NCI-H82 treated with DMSO at 0.1 percent for 48 hours (cell line): ENCODE results near the gene FMNL3.
"Not testable (repeated sequence)": the region's sequence is repeated elsewhere in the genome, so short reads cannot be mapped to it uniquely, and the experiment has no call there.

Source experiments
- DNase-seq: peaks from one replicate; lab custom pipeline; 2025; ENCODE audit not compliant: unreplicated experiment; lab: John Stamatoyannopoulos, UW

FMNL3 gene, protein sequence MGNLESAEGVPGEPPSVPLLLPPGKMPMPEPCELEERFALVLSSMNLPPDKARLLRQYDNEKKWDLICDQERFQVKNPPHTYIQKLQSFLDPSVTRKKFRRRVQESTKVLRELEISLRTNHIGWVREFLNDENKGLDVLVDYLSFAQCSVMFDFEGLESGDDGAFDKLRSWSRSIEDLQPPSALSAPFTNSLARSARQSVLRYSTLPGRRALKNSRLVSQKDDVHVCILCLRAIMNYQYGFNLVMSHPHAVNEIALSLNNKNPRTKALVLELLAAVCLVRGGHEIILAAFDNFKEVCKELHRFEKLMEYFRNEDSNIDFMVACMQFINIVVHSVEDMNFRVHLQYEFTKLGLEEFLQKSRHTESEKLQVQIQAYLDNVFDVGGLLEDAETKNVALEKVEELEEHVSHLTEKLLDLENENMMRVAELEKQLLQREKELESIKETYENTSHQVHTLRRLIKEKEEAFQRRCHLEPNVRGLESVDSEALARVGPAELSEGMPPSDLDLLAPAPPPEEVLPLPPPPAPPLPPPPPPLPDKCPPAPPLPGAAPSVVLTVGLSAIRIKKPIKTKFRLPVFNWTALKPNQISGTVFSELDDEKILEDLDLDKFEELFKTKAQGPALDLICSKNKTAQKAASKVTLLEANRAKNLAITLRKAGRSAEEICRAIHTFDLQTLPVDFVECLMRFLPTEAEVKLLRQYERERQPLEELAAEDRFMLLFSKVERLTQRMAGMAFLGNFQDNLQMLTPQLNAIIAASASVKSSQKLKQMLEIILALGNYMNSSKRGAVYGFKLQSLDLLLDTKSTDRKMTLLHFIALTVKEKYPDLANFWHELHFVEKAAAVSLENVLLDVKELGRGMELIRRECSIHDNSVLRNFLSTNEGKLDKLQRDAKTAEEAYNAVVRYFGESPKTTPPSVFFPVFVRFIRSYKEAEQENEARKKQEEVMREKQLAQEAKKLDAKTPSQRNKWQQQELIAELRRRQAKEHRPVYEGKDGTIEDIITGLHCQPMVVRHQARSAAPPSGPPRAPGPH

DNA sequence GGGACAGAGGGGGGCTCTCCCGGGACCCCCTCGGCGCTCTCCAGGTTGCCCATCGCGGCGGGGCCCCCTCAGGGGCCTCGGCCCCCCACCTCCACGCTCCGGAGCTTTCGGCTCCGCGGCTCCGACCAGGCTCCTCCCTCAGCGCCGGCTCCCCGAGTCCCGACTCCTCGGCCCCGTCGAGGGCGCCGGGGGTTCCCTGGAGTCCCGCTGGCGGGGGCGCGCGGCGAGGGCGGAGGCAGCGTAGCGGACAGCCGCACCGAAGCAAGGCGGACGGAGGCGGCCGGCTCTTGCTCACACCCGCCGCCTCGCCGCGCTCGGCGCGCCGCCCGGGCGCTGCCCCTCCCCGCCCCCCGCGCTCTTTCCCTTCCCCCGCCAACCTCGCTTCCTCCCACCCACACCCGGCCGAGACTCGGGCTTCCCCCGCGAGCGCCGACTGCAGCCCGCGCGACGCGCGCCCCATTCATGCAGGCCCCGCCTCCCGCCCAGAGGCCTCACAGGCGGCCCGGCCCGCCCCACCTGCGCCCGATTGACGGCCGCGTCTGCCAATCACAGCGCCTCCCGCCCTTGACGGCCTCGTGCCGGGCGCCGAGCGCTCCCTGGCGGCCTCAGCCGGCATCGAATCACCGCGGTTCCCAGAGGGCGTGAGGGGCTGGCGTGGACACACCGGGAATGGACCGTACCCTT is at the start of gene FMNL3:
FMNL3 (minus strand) TSS at position 278 of the 684 bp plus-strand sequence; CDS start at position 53, 225 bp downstream.
- DNase-seq, result peak; percentile 71

DNA sequence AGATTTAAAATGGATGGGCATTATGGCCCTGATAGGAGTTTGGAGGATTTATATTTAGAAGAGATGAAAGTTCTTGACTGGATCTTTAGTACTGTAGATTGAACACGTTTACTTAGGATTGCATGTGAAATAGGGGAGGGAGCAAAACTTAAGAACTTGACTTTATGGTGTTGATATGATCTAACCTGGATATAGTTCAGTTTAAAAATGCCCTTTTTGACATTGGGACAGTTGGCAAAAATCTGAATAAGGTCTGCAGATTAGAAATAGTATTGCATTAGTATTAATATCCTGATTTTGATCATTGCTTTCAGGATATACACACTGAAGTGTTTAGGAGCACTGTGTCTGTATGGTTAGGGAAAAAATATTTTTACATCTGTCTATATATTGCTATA is 43.8 kb upstream of the FMNL3 start:
- DNase-seq, result no peak

DNA sequence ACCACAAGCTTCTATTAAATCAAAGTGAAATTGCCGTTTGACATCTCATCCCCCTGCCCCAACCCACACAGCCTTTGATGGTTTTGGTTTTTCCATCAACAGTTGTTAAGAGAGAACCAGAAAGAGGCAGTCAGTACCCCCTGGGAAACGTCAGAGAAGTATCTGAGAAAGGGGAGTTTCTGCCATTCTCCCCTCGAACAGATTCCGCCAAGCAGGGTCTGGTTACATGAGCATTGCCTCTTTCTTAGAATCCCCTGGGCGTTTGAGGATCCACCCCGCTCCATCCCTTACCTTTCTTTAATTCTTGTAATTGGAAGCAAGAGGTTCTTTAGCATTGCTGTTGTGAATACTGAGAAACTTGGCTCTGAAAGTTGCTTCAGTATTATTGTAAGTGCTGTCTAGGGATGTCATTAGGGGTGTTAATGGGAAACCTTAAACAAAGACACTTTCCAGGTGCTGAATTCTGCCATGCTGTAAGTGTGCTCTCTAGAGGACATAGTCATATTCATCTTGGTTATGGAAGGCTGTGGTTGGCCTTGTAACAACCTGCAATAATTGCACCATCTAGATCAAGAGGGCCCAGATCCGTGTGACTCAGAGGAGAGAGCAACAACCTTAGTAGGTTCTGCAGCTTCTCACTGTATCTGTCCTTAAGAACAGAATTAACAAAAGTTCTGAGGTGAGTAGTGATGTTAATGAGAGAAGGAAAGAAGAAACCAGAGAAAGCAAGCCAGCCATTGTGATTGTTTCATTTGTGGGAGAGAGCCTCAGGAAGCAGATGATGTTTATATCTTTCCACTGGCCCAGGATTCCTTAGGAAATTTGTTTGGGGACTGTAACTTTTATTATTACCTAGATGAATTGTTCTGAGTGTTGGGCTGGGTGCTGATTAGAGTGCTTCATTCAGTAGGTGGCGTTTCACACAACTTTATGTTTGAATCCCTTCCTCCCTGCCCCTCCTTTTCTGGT is 43.1 kb upstream of the FMNL3 start:
- no peak for DNase-seq

DNA sequence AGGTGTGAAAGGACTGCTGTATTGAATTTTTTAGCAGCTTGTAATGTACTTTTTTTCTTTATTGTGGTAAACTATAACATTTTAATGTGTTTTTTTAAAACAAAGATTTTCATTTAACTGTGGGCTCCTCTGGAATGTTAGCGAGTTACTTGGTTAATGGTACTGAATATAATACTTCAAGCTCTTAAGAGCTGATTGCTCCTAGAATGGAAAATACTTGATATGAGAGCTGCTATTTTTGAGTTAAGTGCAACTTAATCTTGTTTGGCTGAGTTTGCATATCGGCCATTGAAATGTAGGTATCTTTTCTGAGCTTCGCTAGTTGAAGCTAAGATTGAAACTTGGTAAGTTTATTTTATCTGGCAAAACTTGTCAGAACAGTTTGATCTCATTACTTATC is 41.6 kb upstream of the FMNL3 start:
- DNase-seq, result no peak

DNA sequence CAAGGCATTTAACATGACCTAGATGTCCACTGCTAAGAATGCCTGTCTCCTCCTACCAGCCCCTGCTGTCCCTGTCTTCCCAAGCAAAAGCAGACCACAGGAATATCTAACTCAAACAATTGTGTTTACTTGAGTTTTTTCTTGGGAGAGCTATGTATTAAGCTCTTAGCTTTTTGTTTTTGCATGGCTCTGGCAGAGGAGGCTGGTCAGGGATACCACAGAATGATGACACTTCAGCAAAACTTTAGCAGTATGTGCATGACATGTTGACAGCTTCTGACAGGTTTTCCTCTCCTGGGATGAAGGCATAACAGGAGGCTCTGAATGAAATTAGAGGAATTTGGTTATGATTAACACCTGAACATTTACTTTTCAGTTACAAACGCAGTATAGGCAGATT is 41.1 kb upstream of the FMNL3 start:
- DNase-seq, result no peak

DNA sequence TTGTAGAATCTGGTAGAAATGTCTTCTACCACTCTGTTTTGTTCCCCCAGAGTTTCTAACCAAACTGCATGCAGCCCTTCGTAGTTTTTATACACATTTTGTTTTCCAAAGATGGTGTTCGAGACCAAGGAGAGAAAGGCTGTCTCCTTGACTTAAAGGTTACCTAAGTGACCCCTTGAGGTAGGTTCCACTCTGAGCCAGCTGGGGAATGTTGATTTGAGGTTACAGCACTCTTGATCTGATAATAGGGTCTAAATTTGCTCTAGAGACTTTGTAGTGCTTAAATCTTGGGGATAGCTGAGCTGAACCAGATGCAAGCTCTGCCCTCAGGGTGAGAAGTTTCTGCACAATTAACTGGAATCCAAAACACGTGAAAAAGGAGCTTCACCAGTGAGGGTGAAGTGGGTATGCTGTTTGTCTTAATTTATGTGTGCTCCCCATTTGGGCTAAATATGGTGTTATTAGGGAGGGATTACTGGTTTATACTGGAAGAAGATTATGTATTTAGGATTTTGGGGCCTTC is 37.2 kb upstream of the FMNL3 start:
- DNase-seq, result peak; percentile 63

DNA sequence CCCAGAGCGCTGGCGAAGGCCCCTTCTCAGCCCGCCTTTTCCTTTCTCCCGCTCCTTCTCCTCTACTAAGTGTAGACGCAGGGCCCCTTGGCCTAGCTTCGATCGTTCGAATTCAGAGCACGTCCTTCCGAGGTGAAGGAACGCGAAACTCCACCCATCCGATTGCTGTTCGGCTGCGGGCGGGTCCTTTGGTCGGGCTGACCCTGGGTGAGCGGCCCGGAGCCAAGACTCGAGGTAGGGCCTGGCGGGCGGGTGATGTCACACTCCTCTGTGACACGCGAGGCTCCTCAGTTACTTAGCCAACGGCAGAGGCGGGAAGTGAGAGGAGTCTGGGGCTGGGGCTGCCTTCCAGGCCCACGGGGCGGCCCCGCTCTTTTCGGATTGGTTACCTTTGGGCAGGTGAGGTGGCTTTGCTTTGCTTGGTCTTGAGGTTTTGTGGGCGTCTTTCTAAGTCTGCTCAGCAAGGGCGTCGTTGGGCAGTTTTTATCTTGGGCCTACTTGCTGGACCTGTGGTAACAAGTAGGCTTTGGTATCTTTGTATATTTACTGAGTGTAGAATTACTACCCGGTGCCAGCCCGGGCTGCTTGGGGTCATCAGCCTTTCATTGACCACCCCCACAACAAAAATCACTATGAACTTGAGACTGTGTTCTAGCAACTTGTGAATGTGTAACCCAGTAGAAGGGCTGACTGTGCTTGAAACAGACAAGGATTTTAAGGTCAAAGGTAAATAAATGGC is 34.8 kb upstream of the FMNL3 start:
- no peak for DNase-seq

DNA sequence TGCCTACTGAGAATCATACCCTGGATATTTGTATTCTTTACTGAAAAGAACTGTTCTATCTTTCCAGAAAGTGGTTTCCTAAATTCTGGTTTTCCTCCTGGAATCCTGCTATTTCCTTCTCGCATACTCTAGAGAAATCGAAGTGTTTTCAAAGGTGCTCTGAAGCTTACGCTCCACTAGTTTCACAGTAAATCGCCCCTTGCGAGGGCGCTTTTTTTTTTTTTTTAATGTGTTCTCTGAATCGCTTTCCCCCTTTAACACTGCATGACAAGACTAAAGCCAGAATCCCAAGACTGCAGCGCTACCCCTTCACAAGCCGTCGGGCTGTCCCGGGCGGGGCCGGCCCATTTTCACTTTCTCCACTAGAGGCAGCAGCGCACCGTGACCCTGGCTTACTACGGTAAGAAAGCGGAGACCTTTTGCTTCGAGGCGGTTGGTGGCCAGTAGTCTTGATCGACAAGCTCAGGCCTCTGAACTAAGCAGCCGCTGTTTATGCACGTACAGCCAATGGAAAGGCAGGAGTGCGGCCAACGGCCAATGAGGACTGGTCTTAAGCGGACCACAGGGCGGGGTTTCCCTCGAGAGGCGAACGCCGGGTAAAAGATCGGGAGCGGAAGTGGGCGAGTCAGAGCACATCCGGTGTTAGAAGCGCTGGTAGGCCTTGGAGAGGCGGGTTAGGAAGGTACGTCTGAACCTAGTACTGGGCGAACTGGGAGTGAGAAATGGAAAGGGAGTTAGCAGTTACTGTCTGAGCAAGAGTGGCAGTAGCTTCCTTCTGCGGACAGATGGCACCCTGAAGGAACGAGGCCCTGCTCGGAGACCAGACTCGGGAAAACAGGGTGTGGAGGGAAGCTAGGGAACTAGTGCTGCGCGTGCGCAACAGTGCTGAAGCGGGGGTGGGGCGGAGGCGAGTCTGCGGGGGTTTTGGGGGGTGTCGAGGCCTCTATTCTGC is 34.0 kb upstream of the FMNL3 start, which contains the start of gene TMBIM6:
TMBIM6 (plus strand) TSS at position 628 of the 952 bp plus-strand sequence. CDS start 10,937 bp downstream, outside the sequence.
- DNase-seq, result peak; percentile 100

DNA sequence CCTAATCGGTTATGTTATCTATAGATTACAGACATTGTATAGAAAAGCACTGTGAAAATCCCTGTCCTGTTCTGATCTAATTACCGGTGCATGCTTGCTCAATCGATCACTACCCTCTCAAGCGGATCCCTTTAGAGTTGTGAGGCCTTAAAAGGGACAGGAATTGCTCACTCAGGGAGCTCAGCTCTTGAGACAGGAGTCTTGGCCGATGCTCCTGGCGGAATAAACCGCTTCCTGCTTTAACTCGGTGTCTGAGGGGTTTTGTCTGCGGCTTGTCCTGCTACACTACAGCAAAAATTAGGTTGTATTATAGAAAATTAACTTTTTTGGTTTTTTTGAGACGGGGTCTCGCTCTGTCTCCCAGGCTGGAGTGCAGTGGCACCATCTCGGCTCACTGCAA is 33.1 kb upstream of the FMNL3 start:
- DNase-seq, result not testable (repeated sequence)

DNA sequence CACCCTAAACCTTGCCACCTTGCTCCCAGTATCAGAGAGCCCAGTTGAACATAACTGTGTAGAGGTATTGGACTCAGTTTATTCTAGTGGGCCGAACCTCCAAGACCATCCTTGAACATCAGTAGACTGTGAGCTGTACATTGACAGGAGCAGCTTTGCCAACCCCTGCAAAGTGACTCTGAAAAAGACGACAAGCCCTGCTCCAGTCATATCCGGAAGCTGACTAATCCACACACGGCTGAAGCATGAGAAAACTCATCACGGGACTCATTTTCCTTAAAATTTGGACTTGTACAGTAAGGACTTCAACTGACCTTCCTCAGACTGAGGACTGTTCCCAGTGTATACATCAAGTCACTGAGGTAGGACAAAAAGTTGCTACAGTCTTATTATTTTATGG is 31.5 kb upstream of the FMNL3 start:
- DNase-seq, result not testable (repeated sequence)

DNA sequence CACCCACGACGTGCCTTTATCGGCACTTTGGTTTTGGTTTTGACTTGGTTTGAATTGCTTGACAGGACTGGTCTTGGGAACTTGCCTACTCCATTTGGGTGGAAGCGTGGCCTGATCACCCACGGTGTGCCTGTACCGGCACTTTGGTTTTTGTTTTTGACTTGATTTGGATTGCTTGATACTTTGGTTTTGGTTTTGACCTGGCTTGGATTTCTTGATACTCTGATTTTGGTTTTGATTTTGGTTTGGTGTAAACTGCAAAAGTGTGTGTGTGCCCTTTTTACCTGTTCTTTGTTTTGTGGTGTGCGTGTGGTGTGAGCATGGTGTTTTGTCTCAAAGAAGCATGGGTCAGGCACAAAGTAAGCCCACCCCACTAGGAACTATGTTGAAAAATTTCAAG is 27.7 kb upstream of the FMNL3 start:
- not testable (repeated sequence) for DNase-seq

DNA sequence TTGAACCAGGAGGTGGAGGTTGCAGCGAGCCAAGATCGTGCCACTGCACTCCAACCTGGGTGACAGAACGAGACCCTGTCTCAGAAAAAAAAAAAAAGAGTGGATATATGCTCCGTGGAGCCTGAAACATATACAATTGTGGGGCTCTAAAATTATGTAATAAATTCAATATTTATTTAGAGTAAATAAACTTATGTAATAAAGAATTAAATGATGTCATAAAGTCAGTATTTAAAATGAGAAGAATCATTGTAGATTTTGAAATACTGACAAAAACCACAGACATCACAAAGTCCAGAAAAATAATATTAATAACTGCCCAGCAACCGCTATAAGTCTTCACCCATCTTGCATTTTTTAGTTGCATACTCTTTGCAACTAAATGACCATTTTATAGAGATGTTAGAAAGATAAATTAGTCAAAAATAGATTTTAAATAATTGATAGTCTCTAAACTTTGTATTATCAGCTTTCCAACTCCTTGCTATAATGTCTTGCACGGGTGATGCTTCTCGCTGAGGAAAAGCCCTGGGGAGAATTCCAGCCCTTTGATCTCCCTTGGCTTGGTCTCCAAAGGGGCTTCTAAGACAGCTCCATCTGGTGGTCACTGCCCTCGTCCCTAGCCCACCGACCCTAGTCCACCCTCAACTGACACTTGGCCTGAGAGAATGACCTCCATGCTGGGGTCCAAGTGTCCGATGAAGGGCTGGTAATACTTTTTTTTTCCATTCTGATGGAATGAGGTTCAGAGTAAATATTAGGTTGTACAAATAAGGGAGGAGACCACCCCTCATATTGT is 26.2 kb upstream of the FMNL3 start:
- no peak for DNase-seq

DNA sequence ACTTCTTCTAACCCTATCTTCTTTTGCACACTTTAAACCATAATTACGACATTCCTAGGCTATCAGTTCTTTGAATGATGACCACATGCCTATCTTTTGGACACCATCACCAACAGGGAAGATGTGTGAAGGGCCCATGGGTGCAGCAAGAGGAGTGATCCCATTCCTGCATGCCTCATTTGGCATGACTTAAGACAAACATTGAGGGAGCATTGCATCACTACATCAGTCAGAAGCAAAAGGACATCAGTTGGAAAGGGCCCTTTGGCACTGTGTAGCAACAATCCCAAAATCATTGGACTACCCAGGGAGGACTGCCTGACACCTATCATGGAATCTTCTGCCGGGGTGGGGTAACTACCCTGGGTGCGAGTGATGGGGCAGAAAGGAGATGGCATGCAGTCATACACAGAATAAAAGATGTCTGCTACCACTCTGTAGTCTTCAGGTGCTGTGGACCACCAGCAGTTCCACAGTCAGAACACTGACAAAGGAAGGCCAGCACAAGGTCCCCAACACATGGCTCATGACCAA is 23.4 kb upstream of the FMNL3 start:
- no peak for DNase-seq

DNA sequence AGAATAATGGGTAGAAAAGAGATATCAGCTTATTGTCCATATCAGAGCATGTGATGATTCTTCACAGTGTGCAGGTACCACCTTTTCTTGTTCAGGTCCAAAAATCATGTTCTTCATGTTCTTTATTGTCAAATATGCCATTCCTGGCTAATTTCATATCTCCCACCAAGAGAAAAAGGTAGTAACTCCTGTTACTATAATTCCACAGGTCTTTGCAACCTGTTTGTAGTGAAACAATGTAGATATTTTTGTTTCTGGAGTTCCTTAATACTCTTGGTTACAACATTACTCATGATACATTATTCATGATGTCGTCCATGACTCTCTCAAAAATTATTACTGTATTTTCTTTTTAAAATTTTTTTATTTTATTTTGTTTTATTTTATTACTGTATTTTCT is 22.8 kb upstream of the FMNL3 start:
- DNase-seq, result no peak

DNA sequence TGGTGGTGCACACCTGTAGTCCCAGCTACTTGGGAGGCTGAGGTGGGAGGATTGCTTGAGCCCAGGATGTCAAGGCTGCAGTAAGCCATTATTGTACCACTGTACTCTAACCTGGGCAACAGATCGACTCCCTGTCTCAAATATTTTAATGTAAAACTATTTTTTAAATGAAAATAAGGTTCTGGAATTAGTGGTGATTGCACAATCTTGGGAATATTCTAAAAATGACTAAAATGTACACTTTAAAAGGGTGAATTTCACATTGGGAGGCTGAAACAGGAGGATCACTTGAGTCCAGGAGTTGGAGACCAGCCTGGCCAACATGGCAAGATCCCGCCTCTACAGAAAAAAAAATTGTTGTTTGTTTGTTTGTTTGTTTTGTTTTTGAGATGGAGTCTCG is 21.2 kb upstream of the FMNL3 start:
- no peak for DNase-seq

DNA sequence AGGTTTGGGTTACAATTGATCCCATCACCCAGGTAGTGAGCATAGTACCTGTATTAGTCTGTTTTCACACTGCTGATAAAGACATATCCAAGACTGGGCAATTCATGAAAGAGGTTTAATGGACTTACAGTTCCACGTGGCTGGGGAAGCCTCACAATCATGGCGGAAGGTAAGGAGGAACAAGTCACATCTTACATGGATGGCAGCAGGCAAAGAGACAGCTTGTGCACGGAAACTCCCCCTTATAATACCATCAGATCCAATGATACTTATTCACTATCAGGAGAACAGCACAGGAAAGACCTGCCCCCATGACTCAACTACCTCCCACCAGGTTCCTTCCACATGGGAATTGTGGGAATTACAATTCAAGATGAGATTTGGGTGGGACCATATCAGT is 14.2 kb upstream of the FMNL3 start:
- DNase-seq, result not testable (repeated sequence)

DNA sequence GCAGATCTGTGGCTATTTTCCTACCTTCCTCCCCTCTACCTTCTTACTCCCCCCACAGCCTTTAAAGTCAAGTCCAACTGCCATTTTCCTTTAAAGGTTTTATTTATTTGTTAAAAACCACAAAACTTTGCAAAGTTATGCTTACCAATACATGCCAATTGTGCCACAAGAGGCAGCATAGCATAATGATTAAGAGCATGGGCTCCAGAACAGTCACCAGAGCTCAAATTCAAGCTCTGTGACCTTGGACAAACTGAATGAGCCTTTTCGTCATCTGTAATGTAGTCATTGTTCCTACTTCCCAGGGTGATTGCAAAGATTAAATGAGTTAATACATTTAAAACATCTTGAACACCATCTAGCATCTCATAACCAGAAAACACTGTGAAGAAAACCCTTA is 13.0 kb upstream of the FMNL3 start:
- DNase-seq, result no peak
